Omental fat pad (tissue), 4 donors: ENCODE data around the gene WDFY1. TPM values are rescaled to one million over a fixed set of nuclear protein-coding genes. Genes with fewer than 3 reads are reported as not detected.

Experiments
- ATAC-seq: fragments of 150-250 bp; one replicate; pipeline ENCODE4 v1.9.1; 2016; ENCODE audit warnings: mild to moderate bottlenecking, moderate library complexity; ENCODE audit not compliant: low FRiP score
- DNase-seq: peaks from one replicate; pipeline ENCODE4 v3.0.0-alpha.2; 2019; ENCODE audit warnings: low spot score
- CTCF ChIP-seq, 3 donors: fragments of 450-650 bp; IDR thresholded peaks; one replicate each; pipeline ENCODE4 v1.5.1; 2016 to 2017; ENCODE audit warnings: antibody characterized with exemption in 3 of 3, mild to moderate bottlenecking in 3 of 3, moderate library complexity in 2 of 3
- total RNA-seq, 4 donors: library from RNA; depleted of rRNA; stranded (reverse); fragments of >200 nt; gene quantifications; one replicate each; pipeline ENCODE4 v1.1.0, GENCODE V29; 2016

WDFY1 gene
- total RNA-seq, 4 donors from 2014 or later = 44.7 to 85.6 (median 54.2) TPM

GRCh38 chr2:223918671-223919134 lies 26.4 kb downstream of the WDFY1 start:
- TF ChIP-seq CTCF (IDR thresholded peaks at IDR 0.05) = no peak

GRCh38 chr2:223916181-223916920 lies 28.8 kb downstream of the WDFY1 start:
- DNase-seq (no peak), ATAC-seq (no peak)
- no peak for TF ChIP-seq CTCF (IDR thresholded peaks at IDR 0.05)

More at GRCh38 chr2:223918671-223919134, 26.4 kb downstream of the WDFY1 start:
- DNase-seq (no peak), ATAC-seq (no peak)

- ATAC-seq = no peak
- no peak for TF ChIP-seq CTCF (IDR thresholded peaks at IDR 0.05)
- no peak for DNase-seq
Observed at GRCh38 chr2:223915071-223915470, 30.1 kb downstream of the WDFY1 start.

GRCh38 chr2:223914324-223914723 lies 30.8 kb downstream of the WDFY1 start:
- no peak for DNase-seq
- no peak for ATAC-seq
- no peak for TF ChIP-seq CTCF (IDR thresholded peaks at IDR 0.05)

- ATAC-seq (peak; percentile 37), DNase-seq (no peak)
- no peak for TF ChIP-seq CTCF (IDR thresholded peaks at IDR 0.05)
Observed at GRCh38 chr2:223909001-223909741, 36.0 kb downstream of the WDFY1 start.

GRCh38 chr2:223908304-223908998 lies 36.7 kb downstream of the WDFY1 start:
- DNase-seq (no peak), ATAC-seq (no peak)
- TF ChIP-seq CTCF (IDR thresholded peaks at IDR 0.05) = no peak
